Fibroblast of skin of scalp (primary cell): Measurements from ENCODE around the gene CMTM8. TPM values are rescaled to one million over a fixed set of nuclear protein-coding genes. Genes with fewer than 3 reads are reported as not detected.
"Not testable (repeated sequence)": the region's sequence is repeated elsewhere in the genome, so short reads cannot be mapped to it uniquely, and the experiment has no call there.

Source experiments
- DNase-seq: peaks from one replicate; pipeline ENCODE4 v3.0.0-alpha.2; 2013
- polyA plus RNA-seq, 2 experiments: library from polyadenylated mRNA; unstranded; fragments of 120-200 nt; gene quantifications; one replicate each; pipeline ENCODE4 v1.2.1, GENCODE V29; 2013; ENCODE audit not compliant: insufficient read length in 2 of 2

CMTM8 gene
- 0.37 TPM for polyA plus RNA-seq (2013, experiment 1 of 2; ENCODE audit: insufficient read length)
- polyA plus RNA-seq (2013, experiment 2 of 2; ENCODE audit: insufficient read length), result 0.36 TPM

GRCh38 chr3:32238453-32239306 is at the start of gene CMTM8:
CMTM8 (plus strand) TSS chr3:32238680; CDS start chr3:32238973, 293 bp downstream.
- DNase-seq, result peak; percentile 27

- DNase-seq, result no peak
These were observed 48.8 kb upstream of the CMTM8 start for GRCh38 chr3:32189693-32190092.

DNA sequence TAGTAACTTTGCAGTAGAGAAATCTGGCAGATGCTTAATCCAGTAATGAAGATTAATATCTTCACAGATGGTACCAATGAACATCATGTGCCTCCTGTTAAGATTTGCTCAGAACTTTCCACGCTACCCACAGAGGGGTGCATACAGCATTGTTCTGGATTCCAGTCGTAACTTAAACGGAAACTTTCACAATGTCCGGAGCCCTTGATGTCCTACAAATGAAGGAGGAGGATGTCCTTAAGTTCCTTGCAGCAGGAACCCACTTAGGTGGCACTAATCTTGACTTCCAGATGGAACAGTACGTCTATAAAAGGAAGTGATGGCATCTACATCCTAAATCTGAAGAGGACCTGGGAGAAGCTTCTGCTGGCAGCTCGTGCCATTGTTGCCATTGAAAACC is 47.9 kb upstream of the CMTM8 start:
- not testable (repeated sequence) for DNase-seq

GRCh38 chr3:32193101-32193500 is 45.4 kb upstream of the CMTM8 start:
- no peak for DNase-seq

DNA sequence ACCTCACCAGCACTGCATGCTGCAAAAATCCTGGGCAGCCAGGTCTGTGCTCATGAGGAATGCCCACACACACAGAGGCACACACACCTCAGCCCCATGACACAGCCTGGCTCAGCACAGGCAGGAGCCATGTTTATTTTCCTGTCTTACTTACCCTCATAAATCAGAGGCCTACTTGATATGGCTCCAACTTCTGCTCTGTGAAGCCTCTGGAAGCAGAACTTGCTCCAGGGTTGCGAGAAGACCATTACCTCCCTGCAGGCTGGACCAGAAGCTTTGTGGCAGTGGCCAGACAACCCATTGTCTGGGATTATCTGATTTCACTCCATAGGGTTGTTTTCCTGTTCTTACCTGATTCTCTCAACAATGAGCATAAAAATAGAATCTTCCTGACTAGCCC is 43.8 kb upstream of the CMTM8 start:
- no peak for DNase-seq

DNA sequence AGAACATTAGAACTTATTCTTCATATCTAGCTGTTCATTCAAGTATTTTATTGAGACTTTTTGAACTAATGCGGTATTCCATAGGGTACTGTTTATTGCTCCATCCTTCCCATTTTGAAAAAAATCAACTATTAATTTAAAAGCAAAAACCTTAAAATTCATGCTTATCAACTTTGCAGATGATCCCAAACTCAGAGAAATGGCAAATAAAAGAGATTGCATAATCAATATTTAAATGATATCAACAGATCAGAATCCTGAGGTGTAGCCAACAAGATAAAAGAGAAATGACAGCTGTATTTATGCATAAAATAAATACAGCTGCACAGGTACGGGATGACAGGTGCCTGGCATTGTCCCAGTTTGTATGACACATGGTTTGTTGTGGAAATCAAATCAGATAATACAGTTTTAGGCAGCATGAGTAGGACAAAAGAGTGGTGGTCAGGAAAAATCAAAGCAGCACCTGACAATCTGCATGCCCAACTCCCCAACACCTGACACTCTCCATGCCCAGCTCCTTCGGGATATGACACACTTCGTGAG is 42.4 kb upstream of the CMTM8 start:
- DNase-seq, result no peak

DNA sequence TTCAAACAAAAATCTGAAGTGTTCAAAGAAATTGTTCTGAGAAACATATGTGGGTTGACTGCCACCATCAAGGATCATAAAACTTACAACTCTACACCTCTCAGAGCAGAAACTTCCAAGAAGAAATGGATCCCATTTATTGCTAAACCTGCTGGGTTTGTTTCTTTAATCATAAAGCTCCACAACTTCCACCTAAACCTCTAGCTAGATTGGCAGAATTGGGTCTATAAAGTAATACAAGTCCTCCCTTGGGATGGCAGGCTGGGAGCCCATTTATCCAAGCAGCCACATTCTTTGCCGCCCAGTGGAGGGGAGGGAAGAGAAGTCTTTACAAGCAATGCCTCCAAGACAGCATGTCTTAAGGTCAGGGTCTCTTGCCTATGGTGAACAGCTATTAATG is 40.5 kb upstream of the CMTM8 start:
- DNase-seq, result no peak

- DNase-seq, result no peak
These were observed 39.8 kb upstream of the CMTM8 start for GRCh38 chr3:32198714-32199113.

- DNase-seq, result no peak
These were observed 38.0 kb upstream of the CMTM8 start for GRCh38 chr3:32200490-32200889.

DNA sequence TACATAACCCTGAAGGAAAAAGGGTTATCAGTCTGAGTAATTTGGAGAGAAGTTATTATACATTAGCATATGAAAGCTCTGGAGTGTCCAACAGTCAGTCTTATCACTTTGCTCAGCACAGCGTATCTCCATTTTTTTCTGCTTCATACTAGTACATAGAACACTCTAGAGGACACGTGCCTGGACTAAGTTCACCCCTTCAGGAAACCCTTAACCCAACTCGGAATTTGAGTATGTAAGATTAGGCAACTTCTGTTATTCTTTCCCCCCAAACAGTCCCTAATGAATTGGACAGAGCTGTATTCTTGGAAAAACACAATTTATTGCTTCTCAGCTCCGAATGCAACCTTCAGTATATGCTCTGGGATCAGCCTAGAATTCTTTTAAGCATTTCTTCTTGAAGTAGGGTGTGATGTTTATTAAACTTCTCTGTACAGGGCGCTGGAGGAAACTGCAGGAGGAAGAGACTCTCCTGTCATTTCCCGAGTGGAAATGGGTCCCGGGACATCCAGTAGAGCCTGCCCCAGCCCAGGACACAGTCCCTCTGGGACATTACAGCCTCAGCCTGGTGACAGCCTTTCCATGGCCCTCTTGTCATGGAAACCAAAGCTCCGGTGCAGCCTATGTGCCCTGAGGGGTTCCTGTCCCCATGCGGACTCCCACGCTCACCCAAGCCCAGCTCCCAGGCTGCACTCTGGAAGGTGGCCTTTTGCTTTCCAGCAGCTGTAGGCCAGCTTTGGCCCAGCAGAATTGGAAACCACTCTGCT is 37.3 kb upstream of the CMTM8 start:
- no peak for DNase-seq

- DNase-seq, result no peak
These were observed 36.0 kb upstream of the CMTM8 start for GRCh38 chr3:32202496-32202895.

DNA sequence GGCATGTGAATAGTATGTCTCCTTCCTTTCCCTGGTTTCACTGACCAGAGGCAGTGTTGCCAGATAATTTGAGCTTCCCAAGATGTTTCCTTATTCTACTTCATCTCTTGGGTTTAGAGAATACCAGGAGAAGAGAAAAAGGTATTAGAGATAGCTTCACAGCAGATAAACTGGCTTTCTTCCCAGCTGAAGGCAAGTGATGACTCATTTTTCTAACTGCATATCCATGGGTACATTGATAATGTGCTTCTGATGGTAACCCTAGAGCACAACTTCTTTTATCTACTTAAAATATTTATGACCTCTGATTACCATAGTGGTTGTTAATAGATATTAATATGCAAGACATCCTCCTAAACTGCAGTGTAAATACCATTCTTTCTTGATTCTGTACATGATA is 34.6 kb upstream of the CMTM8 start:
- DNase-seq, result no peak

- DNase-seq, result no peak
These were observed 30.0 kb upstream of the CMTM8 start for GRCh38 chr3:32208447-32208846.

DNA sequence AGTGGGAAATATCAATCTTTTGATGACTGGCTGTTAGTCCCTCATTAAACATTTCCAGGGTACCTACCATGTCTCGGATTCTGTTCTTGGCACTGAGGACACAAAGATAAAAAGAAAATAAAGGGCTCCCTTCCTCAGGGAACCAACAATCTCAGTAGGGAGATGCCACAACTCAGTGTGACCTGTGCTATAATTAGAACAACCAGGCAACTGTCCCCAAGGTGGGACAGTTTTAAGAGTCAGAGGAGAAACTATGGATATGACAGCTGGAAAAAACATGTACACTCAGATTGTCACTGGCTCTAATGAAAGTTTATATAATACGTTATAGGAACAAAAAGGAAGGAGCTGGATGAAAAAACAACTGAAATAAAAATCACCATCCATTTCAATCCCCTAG is 23.3 kb upstream of the CMTM8 start:
- no peak for DNase-seq

DNA sequence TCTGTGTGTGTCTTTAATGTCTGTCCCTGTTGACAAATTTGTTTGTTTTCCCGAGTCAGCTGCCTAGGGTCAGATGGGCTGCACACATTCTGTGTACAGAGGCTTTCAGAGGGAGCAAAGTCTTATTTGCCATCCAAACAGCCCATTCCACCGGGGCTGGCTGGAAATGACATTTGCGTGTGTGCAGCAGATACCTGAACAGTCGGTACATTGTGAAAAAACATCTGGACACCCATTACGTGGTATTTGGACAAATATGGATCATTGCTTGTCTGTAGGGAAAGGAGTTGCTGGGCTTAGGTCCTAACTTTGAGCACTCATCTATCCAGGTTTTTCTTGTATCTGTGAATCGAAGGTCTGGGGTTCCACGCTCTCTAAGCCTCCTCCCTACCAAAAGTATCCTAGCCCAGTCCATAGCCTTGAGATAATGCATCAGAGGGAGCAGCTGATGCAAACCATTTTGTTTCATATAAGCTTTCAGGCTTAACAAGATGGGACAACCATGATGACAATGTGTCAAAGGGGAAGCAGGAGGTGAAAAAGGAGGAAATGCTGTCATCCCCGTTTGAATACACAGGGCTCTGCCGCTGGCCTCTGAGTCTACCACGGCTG is 22.2 kb upstream of the CMTM8 start:
- no peak for DNase-seq

DNA sequence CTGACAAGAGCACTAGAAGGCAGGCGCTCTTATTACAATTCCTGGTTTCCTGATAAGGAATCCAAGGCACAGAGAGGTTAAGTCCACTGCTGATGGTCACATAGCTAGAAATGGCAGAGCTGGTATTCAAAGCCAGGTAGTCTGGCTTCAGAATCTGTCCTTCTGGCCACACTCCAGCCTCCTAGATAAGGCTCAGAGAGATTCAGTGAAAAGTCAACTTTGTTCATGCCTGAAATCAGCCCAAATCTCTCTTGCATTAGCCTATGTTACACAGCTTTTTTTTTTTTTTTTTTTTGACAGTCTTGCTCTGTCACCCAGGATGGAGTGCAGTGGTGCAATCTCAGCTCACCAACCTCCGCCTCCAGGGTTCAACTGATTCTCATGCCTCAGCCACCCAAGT is 21.1 kb upstream of the CMTM8 start:
- no peak for DNase-seq

DNA sequence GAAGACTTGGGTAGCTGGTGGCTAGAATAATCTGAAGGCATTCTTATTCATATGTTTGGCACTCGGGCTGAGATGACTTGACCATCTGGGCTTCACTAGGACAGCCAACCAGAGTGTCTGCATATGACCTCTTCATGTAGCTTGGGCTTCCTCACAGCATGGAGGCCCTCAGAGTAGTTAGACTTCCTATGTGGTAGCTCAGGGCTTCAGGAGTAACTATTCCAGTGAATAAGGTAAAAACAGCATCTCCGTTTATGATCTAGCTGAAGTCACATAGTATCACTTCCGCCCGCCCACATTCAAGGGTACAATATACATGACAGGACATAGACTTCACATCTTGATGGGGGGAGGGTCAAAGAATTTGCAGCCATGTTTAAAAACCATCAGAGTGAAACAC is 18.9 kb upstream of the CMTM8 start:
- DNase-seq, result no peak

- DNase-seq, result no peak
These were observed 18.5 kb upstream of the CMTM8 start for GRCh38 chr3:32220006-32220405.

DNA sequence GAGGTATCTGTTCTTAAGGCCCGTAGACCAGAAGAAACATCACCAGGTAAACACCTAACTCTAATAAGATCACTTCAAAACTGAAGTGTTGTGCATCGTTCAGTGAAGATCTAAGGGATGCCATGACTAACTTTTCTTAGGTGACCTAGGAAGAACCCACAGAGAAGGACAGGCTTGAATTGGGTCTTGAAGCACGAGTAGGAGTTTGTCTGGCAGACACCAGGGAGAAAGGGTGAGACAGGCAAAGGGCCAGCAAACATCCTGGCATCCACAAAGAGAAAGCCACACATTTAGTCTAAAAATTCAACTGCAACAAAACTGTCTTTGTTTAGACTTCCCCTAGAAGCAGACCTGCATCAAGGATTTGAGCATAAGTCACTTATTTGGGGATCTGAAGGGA is 15.5 kb upstream of the CMTM8 start:
- no peak for DNase-seq

DNA sequence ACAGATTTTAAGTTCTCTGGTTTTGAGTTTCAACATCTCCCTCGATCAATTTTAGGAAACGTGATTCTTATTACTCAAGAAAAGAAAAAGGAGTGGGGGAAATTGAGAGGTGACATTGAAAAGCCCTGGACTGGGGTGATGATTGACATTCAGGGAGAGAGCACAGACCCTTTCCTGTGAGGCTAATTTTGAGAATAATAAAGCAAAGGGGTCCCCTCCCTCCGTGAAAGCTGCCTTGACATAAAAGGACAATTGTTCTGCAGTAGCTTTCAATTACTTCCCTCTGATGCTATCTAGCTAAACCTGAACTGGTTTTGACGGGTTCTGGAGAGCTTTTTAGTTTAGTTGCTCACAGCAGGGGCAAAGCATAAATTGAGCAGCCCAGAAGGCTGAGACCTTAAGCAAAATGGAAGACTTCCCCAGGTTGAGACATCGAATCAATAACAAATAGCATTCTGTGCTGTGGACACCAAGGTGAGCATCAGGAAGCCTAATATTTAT is 14.4 kb upstream of the CMTM8 start:
- no peak for DNase-seq

GRCh38 chr3:32226875-32227500 is 11.5 kb upstream of the CMTM8 start:
- peak; percentile 79 for DNase-seq

- DNase-seq, result not testable (repeated sequence)
These were observed 9.7 kb upstream of the CMTM8 start for GRCh38 chr3:32228743-32229142.
